Non-pigmented ciliary epithelial cell (primary cell): Measurements from ENCODE around the gene CASK.

ENCODE experiments used
- DNase-seq: peaks from one replicate; pipeline ENCODE4 v3.0.0-alpha.2; 2010; ENCODE audit warnings: low read depth

The CASK gene

DNA sequence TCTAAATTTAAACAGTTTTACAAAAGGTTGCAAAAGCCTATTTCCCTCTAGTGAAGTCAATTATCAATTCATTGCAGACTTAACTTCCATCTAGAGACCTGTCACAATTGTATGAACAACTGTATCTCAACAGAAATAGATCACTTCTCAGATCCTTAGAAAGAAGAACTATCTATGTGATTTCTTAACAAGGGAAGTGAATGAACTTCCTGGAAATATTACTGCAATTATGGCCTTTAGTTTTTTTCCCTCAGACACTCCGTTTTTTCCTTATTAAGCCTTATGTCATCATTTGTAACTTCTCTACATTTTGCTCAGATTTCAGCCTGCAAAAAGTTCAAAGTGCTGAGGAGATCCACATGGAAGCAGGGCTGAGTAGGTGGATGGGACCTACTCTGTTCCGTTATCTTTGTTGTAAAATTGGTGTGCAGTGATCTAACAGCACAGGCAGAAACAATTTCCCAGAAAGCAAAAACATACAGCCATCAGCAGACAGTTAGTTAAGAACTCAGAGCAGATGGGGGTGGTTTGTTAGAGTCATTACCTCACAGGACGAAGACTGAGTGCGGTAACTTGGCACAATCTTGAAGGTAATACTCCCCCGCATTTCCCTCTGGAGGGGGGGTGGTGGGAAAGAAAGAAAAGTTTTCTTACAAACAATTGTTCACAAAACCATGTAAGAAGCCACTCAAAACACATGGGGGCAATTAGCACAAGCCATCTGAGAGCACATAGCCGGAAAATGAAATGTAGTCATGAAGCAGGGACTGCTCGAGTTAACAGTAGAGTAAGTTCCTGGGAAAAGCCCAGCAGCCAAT lies 363.9 kb downstream of the CASK start:
- DNase-seq = peak; percentile 69

GRCh38 chrX:41558531-41558930 lies 364.8 kb downstream of the CASK start:
- DNase-seq = no peak

GRCh38 chrX:41556958-41557357 lies 366.4 kb downstream of the CASK start:
- no peak for DNase-seq

DNA sequence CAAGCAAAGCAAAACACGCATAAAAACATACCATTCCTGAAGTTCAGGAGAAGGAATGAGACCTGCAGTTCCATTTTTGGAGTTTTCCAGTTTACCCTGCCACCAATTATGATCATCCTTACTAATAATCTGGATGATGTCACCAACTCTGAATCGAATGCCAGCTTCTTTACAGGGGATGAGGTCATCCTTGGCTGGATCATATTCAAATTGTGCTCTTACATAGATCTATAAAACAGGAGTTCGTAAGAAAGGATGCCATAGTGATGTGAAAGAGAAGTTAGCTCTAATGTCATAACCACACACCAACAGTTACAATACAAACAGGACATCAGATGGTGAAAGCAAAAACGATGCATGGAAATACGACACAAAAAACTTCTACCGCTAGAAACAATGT lies 369.7 kb downstream of the CASK start:
- no peak for DNase-seq

DNA sequence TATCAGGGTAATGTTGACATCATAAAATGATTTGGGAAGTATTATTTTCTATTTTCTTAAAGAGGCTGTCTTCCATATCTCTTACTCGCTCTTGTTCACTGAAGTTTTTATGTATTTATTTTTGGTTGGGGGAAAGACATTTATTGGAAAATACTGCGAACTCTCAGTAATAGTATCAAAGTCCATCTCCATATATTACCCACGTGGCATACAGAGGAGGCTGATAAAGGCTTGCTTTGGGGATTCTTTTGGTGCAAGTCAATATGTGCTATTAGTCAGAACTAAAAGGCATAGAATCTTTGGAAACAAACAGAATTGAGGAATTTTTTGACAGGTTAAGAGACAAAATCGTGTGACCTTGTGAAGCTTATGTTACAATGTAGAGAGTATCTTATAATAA lies 374.9 kb downstream of the CASK start:
- no peak for DNase-seq

DNA sequence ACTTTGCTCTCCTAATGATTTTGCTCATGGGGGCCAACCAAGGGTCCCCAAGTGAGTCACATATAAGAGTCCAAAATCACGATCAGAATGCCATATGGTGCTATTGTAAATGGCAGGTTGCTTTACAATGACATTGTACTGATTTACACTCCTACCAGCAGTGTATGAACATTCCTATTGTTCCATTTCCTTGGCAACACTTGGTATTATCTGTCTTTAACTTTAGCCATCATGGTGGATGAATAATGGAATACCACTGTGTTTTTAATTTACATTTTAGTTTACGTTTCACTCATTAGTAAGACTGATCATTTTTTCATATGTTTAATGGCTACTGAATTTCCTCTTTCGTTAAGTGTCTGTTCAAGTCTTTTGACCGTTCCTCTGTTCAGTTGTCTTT lies 379.7 kb downstream of the CASK start:
- no peak for DNase-seq

- DNase-seq = no peak
Measured at GRCh38 chrX:41543025-41543424, 380.3 kb downstream of the CASK start.

- no peak for DNase-seq
Measured at GRCh38 chrX:41542536-41542935, 380.8 kb downstream of the CASK start.

DNA sequence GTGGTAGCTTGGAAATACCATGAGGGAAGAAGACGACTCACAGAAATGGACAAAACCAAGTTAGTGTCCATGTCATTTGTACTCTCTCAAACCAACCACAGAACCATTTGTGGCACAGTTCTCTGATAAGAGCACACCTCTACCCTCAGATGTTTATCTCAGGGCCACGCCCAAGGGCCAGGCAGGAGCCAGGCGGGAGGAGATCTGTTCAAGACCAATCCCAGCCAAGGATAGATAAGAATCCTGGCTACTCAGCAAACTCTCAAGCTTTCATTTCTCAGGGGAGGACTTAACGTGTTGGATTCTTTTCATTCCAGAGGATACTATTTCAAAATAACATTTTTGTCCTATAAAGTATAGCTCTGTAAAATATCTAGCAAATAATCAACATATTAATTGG lies 381.2 kb downstream of the CASK start:
- DNase-seq = no peak

DNA sequence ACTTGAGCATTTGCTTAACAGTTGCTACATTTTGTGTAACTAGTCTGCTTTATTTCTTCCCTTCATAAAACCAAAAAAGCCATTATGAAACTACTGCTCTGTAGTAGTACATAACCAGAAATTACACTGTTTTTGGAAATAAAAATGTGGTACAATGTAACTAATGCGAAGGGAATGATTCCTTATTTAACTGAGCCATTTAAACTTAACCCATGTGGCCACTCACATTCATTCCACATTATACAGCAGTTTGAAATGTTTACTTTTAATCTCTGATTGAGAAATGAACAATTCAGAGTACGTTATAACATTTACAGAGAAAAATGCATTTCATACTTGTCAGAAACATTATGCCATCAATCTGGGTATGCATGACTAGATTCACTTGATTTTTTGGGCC lies 382.0 kb downstream of the CASK start:
- DNase-seq = no peak

DNA sequence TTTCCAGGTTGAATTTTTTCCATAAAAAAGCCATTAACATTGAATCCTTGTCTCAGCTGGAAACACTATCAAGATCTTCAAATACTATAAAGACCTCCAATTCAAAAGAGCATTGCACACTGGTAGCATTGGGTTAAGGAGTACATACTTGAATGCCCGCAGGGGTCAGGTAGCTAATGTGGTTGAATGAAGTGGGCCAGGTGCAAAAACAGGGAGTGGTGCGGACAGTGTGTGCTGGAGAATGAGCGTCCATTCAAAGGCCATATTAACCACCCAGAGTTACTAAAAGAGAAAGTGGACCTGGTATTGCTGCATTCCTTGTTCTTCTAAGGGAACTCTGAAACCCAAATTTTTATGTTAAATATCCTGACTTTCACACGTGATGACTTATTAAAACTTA lies 384.6 kb downstream of the CASK start:
- DNase-seq = no peak

- no peak for DNase-seq
Measured at GRCh38 chrX:41530085-41530484, 393.3 kb downstream of the CASK start.

GRCh38 chrX:41529221-41529620 lies 394.1 kb downstream of the CASK start:
- no peak for DNase-seq

DNA sequence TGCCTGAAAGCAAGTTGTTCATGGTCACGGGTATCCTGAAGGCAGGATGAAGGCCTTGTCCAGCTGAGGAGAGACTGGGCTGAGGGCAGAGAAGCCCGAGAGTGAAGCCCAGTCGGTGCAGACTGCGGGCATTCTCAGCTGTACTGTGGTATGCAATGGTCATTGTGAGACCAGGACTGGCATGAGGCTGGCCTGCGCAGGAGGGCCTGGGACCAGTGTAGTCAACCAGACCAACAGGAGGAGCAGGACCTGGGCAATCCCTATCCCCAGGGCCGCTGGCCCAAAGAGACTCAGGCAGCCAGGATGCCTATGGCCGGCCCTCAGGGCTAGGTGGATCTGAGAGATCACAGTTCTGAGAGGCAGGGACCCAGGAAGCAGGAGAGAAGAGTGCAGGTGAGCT lies 394.6 kb downstream of the CASK start:
- DNase-seq = no peak

DNA sequence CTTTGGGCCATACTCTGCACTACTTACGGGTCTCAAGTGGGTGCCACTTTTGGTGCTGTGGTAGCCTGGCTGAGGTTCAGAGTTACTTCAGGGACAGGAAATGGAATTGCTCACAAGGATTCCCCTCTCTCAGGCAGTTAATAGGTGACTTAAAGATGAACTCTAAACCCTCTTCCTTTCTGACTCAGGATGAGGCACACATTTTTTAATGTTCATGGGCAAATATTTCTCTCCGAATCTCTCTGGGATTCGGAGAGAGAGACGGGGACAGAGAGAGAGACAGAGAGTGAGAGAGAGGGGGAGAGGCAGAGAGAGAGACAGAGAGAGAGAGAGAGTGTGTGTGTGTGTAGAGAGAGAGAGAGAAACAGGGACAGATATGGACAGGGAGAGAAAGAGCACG lies 396.4 kb downstream of the CASK start:
- DNase-seq = no peak

DNA sequence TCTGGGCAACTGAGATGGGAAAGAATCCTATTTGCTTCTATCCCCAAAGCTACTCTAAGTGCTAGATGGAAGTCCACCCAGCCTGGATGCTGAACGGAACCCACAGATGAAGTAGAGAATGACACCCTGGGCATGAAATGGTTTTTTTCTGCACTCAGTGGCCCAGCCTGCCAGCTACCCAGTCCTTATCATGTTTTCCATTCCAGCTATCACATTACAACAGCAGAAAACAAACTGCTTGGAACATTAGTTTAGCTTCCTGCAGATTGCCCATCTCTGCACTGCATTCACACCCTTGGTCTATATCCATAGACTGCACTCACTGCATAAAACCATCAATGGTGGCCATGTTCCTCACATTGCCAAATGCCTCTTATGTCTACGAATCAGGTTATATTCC lies 397.1 kb downstream of the CASK start:
- DNase-seq = no peak

GRCh38 chrX:41522671-41523070 lies 400.7 kb downstream of the CASK start:
- DNase-seq = no peak

- DNase-seq = no peak
Measured at GRCh38 chrX:41522081-41522480, 401.3 kb downstream of the CASK start.

DNA sequence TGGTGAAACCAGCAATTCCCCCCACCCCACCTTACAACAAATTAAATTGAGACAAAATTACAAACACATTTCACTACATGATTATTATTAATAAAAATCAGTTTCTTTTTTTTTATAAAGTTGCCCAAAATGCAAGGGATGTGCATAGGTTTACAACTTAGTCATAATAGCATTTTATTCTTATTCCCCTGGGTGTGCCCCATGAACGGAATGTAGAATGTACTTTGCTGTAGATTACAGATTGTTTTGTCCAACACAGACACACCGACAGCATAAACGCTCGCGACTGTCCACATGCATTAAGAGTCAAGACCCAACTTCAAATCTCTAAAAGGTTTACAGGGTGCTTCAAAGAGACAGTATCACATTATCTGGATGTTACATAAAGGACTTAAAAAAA lies 403.9 kb downstream of the CASK start:
- DNase-seq = no peak

DNA sequence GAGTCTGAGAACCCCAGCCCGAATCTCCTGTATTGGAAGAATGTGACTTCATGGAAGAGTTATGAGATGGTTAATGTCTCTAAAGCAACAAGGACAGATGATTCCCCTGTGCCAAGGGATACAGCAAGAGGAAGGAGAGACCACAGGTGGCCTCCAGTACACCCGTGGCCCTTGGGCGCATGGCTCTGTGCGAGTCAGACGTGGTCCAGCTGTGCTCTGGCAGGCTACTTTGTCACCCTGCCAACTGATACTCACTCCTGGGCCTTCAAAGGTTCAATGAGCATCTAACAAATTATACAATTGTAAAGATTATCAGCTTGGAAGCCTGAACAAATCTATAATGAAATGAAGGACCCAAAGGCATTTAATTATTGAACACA lies 404.5 kb downstream of the CASK start:
- DNase-seq = no peak

GRCh38 chrX:41518127-41518840 lies 405.1 kb downstream of the CASK start:
- DNase-seq = no peak

DNA sequence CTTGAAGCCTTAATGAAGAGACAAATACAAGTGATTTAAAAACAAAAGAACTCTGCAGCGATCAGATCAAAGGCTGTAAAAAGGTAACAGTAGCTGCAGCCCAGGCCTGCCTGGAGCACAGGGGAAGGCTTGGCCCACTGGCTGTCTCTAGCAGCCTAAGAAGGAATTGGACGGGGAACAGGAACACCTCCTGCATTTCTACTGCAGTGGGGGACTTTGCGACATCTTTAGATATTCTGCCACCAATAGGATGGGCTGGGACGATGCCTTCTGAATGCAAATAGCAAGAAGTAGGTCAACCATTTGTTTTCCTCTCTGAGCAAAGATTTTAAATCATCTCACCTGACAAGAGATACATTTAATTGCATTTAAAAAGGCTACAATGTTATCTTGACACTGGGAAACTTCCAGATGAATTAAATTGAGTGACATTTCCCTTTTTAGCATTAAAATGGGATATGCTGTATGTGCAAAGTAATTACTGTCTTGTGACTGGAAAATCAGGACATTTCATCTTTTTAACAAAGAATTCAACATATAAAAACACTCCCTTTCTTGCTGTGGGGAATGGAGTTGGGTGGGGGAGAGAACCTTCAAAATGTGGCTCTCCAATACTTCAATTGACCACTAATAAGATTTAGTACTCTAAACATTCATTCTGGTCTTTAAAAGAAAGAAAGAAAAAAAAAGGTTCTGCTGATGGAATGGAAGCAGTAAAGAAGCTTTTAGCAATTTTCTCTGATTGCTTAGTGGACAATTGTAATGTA lies 406.2 kb downstream of the CASK start:
- no peak for DNase-seq

GRCh38 chrX:41516456-41516855 lies 406.9 kb downstream of the CASK start:
- DNase-seq = no peak
